Stimulated activated CD8-positive, alpha-beta memory T cell treated with anti-CD3 and anti-CD28 coated beads, Interleukin-12 subunit alpha, Interleukin-12 subunit beta, amount 100 ng/mL, for 1 hour (primary cell): ENCODE data around the gene INAVA.

ENCODE experiments used
- DNase-seq: peaks from one replicate; pipeline ENCODE4 v3.0.0-alpha.2; 2020; ENCODE audit warnings: low read depth

The INAVA gene

DNA sequence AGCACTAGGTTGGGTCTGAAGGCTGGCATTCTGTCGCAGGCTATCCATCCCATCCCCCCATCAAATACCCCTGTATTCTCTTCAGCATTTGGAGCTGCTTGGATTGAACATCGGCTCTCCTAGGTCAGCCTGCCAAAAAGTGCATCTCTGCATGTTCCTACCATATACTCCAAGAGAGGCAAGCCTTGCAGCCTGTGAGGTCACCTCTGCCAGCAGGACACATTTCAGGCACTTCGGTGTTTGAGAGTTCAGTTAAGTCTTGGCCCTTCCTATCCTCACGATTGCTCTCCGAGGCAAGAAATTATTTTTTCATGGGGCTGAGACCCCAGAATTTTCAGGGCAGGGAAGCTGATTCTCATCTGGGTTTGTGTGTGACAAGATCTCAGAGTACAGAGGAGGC lies 19.3 kb upstream of the INAVA start:
- no peak for DNase-seq

DNA sequence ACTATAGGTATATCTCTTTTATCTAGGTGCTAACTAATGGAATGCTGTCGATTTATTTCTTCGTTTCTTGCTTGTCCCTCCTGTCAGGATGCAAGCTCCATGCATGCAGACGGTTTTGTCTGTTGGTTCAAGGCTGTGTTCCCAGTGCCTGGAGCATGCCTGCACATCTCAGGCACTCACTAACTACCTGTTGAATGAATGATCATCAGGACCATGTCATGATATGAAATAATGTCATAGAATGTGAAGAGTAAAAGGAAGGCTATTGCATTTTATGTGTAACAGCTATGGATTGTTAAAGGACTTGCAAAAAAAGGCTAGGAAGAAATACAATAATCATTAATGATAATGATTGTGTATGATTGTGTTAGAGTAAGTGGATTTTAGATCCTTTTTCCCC lies 17.7 kb upstream of the INAVA start:
- DNase-seq = no peak

DNA sequence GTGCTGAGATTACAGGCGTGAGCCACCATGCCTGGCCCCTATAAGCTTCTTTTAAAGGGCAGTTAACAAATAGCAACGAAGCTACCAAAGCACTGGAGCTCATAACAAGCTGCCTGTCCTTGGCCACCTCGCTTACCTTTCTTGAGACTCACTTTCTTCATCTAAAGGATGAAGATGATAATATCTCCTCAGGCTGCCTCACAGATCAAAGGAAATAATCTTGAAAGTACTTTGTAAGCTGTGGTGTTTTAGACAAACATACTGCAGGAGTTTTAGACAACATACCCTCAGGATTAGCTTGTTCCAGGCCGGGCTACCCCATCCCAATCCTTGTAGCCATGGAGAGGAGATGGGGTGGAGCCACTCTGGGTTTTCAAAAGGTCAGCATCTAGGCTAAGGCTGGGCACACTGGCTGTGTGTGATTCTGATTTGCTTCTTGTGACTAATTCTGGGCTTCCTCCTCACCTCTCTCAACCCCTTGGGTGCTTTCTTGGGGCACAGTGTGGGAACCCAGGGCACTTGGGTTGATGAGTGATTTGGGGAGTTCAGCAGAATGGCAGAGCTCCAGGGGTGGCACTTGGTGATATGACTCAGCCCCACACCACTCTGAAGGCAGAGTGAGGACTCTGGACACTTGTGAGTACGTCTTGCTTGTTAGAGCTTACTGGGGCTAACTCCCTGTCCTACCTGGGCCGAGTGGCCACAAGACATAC lies 16.7 kb upstream of the INAVA start:
- DNase-seq = peak; percentile 15

DNA sequence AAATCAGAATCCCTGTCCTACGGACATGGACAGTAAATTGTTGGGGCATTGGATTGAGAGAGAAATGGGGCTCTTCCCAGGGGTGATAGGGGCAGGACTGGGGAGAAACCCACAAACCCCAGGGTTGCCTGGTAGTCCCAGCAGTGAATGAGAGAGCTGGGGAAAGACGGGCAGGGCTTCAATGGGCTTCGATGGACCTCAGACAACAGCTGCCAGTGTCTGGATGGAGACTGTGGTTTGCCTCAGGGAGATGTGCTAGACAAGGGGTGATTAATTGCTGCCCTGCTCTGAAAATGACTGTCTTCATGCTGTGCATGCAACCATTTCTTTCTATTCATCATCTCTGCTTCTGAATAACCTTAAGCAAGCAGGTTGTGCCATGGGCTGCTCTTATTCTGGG lies 14.5 kb upstream of the INAVA start:
- DNase-seq = no peak

DNA sequence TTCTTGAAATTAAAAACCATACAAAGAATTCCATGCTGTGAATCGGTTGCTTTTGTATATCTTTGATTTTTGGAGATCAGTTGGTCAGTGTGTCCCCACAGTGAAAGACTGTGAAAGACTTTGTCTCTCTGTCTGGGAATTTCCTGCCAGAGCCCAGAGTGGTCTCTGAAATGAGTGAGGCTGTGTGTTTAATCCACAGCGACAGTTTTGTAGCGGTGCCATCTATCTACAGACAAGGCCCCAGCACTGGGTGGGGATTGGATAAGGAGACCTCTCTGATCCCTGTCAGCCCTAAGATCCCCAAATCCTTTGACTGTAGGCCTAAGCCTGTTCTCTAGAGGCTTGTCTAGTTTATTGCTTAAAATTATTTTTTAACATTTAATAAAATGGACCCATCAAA lies 11.6 kb upstream of the INAVA start:
- DNase-seq = no peak

DNA sequence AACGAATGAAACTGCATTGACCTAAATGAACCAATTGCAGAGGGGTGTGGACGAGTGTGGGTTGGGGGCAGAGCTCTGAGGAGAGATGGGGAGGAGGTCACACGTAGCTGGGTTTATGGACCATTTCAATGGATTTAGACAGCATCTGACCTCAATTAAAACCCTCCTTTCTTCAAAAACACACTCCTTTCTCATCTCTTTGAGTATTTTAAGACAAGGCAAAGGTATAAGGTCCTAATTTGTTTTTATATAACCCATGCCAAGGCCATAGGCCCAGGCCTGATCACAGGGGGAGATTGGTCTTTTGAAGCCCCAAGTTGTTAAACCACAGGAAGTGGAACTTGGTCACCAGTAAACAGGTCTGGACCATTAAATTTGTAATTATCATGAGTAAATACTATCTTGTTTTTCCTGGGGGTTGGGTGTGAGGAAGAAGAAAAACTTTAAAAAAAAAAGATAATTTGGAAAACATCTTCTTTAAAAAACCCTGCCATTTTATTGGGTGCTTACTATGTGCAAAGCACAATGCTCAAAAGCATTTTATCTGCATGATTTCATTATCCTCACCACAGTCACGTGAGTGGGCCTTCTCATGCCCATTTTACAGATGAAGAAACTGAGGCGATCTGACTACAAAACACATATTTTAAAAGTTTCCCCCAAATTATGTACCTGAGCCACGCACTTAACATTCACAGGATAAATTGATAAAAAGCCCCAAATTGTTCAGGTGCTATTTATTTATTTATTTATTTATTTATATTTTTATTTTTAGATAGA lies 8.9 kb upstream of the INAVA start:
- DNase-seq = no peak

DNA sequence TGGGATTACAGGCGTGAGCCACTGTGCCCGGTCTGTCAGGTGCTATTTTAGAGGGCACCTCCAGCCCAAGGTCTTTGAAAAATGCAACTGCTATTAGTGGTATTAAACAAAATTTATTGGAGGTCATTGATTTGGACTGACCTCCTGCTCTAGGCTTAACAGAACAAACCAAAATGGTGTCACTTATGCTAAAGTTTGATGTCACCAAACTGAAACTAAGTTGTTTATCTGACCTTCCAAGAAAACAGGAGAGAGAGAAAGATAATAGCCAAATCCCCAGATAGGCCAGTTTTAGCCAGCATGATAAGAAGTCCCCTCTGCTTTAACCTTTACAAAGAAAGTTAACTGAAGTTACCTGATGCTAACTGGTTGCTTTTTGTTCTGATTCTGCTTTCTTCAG lies 8.1 kb upstream of the INAVA start:
- no peak for DNase-seq

DNA sequence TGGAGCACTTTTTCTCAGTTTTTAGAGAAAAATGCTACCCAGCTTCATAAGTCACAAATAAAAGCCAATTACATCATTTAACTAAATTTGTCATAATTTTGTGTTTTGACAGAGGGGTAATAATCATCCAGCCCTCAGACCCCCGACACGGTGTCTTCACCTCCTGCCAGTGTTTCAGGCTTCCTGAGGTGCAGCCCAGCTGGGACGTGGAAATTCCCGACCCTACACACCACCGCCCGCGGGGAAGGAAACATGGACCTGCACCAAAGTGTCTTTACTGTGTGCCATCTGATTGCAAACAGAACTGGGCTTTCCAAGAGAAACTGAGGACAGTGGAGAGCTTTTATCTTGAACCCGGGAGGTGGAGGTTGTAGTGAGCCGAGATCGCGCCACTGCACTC lies 7.7 kb upstream of the INAVA start:
- DNase-seq = no peak

DNA sequence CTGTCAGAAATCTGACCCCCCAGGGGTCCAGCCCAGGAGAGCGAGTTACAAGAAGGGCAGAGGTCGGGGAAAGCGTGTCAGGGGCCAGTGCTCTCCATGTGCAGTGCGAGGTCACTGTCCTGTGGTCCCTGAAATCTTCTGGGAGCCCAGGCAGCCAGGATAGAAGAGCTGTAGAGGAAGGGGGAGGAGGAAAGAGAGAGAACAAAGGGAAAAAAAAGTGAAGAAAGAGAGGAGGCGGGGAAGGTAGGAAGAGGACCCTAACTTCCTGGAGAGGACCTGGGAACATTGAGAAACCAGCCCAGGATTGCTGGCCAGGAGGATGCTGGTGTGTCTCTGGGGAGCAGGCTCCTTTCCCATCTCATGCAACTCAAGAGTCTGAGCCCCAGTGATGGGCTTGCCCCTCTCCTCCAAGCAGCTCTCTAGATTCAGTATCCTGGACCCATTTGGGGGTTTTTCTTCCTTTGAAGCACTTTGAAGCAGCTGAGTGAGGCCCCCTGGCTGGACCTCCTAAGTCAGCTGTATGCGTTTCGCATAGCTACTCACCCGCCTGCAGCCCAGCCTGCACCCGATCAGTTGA lies 6.8 kb upstream of the INAVA start:
- DNase-seq = no peak

DNA sequence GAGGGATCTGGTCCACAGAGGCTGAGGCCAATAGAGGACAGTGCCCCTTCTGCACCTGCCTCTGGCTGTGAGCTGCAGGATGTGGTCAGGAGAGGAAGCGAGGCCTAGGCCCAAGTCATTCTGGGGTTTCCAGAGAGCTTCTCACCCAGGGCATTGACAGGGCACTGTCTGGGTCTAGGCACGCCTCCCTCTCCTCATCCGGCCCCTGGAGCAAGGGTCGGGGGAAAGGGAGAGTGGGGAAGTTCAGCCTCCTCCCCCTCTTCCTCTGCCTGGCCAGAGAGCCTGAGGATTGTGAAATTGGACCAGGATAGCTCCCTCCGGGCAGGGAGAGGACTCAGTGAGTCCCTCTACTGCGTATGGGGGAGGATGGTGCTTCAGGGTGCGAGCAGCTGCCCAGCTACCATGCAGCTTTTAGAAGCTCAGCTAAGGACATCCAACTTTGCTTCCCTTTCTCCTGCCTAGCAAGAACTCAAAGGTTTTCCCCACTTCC lies 6.3 kb upstream of the INAVA start:
- peak; percentile 32 for DNase-seq

DNA sequence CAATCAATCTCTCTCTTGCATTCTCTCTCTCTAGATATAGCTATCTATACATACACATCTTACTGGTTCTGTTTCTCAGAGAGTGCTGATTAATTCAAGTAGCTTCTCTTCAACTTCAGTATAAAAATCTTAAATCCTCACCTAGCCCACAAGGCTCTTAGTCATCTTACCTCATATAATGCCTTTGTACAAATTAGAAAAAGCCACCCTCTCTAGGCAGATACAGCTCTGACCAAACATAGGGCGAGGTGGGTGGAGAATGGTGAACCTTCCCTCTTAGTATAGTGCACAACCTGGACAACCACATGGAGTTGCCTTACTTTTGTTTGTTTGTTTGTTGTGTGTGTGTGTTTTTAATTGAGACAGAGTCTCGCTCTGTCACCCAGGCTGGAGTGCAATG lies 5.1 kb upstream of the INAVA start:
- DNase-seq = no peak

DNA sequence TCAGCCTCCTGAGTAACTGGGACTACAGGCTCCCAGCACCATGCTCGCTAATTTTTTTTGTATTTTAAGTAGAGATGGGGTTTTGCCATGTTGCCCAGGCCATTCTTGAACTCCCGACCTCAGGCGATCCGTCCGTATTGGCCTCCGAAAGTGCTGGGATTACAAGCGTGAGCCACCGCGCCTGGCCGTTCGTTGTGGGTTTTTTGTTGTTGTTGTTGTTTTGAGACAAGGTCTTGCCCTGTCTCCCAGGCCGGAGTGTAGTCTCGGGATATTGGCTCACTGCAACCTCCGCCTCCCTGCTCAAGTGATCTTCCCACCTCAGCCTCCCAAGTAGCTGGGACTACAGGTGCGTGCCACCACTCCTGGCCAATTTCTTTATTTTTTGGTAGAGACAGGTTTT lies 4.7 kb upstream of the INAVA start:
- DNase-seq = no peak

DNA sequence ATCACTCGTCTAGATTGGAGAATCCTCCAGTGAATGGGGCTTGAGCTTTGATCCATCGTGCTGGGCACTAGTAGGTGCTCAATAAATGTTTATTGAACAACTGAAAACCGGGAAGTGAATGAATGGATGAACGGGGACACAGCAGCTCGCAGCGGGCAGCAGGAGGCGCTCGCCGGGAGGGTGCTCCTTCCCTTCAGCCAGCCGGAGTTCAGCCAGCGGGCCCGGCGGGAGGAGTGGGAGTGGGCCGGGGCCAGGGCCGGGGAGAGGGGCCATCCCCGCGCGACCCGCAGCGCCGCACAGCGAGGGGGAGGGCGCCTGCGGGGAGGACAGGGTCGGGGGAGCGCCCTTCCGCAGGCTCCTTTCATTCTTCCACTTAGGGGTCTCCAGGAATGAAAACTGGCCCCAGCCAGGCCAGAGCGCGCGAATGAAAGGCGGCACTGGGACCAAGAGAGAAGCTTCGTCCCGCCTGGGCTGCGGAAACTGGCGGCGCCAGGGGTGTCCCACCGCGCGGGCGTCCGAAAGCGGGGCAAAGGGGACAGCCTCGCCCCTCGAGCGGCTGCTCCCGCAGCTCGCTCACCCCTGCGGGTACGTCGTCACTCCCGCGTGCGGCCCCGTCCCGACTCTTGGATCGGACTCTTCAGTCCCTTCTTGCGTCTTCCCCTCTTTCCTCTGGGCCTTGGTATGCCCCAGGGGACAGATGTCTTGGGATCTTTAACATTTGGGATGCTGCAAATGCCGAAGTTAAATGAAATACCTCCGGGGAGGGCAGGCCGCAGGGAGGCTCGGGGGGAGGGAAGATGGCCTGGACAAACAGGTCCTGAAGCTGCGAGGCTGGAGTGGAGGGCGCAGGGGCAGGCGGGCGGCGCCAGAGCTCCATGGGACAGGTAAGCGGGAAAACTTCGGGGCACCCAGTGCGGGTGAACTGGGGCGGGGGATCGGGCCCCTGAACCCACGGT lies 3.6 kb upstream of the INAVA start:
- DNase-seq = no peak

DNA sequence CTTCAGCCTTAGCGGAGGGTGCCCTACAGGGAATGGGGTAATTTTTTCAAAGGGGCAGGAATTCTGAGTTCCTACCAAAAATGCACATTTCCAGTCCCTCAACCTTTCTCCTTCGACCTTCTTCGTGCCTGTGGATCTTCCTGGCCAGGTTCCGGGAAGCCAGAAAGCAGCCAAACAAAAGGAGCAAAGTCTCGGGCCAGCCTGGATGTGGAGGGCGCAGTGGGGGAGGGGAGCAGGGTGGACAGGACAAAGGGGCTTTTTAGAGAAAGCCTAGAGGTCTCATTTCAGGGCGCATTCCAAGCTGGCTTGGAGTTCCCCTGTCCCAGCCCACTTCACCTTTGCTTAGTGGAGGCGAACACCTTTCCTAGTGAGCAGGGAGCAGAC lies 2.9 kb upstream of the INAVA start:
- DNase-seq = no peak

DNA sequence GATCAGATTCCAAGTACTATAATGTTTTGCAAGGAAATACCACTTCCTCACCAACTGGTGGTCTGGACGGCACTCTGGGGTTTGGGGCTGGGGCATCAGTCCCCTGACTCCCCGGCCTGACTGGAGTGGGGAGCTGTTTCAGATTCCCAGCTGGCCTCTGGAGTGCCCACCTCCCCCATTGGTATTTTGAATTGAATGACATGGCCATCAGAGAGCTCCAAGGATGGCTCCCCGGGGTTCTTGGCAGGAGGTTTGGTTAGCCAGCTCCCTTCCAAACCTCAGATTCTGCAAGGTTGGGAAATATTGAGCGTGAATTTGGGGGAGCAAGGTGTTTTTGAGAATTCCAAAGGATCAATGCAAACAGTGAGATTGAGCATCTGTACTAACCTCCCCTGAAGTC lies 2.2 kb upstream of the INAVA start:
- no peak for DNase-seq

DNA sequence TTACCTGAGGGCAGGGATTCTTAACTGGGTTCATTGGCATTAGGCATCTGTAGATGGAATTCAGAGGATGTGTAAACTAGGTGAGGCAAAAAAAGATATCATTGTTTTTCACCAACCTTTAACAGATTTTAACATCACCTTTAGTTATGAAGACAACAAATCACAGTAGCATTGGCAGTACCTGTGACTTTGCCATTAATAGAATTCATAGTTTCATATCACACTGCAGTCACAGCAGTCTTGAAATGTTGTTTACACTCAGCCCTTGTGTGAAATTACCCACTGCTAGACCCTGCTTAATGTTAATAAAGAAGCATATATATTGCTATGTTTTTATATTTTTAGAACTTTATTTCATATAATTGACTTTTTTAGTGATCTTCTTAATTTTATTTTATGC lies 1.7 kb upstream of the INAVA start:
- DNase-seq = no peak

DNA sequence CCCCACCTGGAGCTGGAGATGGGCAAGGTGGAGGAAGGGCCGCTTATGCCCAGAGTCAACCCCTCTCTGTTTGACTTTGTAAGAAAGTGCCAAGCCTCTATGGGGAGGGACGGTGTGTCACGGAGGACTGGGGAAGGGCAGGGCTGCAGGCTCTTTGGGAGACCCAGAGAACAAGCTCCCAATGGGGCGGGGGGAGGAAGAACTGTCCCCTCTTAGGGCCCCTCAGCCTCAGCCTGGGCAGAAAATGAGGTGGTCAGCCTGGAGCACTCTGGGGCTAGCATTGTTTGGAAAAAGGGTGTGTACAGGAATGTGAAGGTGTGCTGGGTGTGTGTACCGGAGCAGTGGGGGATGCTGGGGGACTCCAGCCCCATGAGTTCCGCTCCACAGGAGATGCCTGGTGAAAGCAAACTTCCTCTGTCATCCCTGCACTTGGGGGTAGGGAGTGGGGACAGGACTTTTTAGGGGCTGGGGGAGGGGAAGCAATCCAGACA lies 1.2 kb upstream of the INAVA start:
- no peak for DNase-seq

DNA sequence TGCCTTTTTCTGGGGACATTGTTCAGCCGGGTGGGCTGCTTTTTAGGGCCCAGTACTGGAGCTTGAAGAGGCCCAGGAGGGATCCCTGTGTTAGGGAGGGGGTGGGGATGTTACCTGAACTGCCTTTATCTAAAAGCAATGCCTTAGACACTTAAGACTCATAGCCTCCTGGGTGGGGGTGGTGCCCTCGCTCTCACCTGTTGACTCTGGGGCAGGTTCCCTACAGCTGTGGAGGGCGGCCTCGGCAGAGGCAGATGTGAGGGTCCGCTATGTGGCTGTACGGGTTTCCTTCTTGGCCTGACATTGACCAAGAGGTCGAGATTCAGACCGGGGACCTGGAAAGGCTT lies 716 bp downstream of the INAVA start:
- no peak for DNase-seq

DNA sequence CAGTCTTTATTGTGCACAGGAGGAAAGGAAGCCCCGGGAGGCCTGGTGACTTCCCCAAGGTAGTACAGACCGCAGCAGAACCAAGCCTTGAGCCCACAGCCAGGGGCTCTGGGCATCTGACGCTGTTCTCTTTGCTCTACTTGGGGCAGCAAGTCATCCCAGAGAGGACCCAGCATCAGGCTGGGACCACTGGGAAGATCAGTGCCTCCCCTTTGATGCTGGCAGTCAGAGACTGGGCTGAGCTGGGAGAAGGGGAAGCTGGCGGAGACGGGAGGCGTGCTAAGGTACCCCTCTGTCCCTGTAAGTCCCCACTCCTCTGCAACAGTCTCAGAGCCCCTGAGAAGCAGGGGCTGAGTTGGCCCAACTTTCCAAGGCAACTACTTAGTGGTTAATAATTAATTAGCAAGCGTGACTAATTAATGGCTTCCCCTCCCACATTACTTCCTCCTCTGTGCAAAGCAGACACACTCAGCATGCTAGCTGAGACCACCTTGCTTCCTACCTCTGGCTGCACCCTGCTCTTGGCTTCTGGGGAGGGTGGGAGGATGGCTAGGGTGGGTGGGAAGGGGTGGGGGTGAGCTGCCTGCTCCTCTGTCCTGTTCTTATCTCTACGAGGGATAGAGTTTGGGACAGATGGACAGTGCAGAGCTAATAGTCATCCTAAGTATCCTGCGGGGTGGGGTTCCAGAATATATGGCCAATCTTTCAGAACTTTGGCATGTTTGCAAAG lies 1.3 kb downstream of the INAVA start:
- no peak for DNase-seq

DNA sequence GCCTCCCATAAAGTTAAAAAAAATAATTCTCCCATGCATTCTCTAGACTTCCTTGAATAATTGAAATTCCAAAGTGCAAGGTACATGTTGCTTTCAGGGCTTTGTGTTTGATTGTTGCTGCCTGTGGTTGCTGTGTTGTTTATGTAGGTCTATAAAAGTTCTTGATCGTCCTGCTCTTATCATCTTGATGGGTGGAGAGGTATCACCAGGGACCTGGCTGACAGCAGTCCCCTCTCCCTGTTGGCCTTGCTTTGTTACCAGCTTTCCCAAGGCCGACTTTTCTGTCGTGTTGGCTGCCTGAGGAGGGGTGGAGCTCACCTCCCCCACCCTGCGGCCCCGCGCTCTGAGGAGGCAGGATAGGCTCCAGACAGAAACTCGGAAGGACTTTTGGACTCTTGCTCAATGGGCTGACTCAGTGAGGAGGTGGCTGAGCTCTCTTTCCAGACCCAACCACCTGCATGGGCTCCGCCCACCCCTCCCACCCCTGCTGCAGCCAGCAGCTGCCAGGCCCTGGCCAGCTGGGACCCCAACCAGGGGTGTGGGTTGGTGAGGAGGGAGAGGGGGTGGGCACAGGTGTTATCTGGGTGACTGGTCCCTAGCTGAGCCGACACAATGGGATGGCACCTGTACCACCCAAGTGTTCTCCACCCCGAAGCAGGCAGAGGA lies 2.0 kb downstream of the INAVA start:
- no peak for DNase-seq

DNA sequence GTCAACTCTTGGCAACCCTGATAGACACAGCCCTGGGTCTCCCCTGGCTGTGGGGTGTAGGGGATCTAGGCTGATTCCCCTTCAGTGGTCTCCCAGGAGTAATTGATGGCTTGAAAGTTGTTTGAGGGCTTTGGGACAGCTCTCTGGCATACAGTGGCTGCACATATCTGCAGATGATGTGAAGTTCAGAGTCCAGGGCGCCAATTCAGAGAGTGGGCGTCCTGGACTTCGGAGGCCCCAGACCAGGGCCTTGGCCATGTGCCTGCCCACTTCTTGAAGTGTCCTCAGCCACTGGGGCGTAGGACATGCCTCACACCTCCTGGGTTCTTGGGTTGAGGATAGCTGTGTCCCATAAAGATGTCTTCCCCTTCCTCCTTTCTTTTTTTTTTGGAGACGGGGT lies 2.6 kb downstream of the INAVA start:
- no peak for DNase-seq
